PFSK-1 (cell line): ENCODE measurements around the gene AP1M1. TPM values are rescaled to one million over a fixed set of nuclear protein-coding genes. Genes with fewer than 3 reads are reported as not detected.

Experiments
- FOXP2 ChIP-seq: optimal IDR thresholded peaks from 2 replicates; pipeline ENCODE3; 2011; ENCODE audit warnings: borderline replicate concordance, control low read depth, inconsistent platforms; ENCODE audit not compliant: insufficient read depth; ENCODE audit errors: extremely low read length, extremely low read depth
- POLR2AphosphoS5 ChIP-seq: IDR thresholded peaks from 2 replicates; pipeline ENCODE4 v1.6.1; 2012; ENCODE audit warnings: low read depth, mild to moderate bottlenecking, control low read depth, low read length, moderate library complexity
- SIN3A ChIP-seq: IDR thresholded peaks from 2 replicates; pipeline ENCODE4 v1.6.1; 2012; ENCODE audit warnings: mild to moderate bottlenecking, low read length, moderate library complexity, borderline replicate concordance; ENCODE audit not compliant: insufficient read depth
- TAF1 ChIP-seq: IDR thresholded peaks from 2 replicates; pipeline ENCODE4 v1.6.1; 2012; ENCODE audit warnings: low read length, control low read depth, borderline replicate concordance; ENCODE audit not compliant: insufficient read depth
- polyA plus RNA-seq: library from polyadenylated mRNA; unstranded; fragments of >200 nt; gene quantifications from one replicate; pipeline ENCODE4 v1.2.1, GENCODE V29; 2012; ENCODE audit warnings: low read depth, missing spikeins; ENCODE audit not compliant: insufficient read length
- TF ChIP-seq, protein P1 (sequence below), 2 experiments: IDR thresholded peaks; 2 replicates each; pipeline versions ENCODE4 v1.6.1 to v1.8.0; 2011 to 2012; ENCODE audit warnings: low read depth in 2 of 2, low read length in 2 of 2, control low read depth in 1 of 2, inconsistent platforms in 1 of 2, mild to moderate bottlenecking in 1 of 2, moderate library complexity in 1 of 2; ENCODE audit not compliant: insufficient read depth in 1 of 2

Gene AP1M1
- polyA plus RNA-seq, result 110 TPM

DNA sequence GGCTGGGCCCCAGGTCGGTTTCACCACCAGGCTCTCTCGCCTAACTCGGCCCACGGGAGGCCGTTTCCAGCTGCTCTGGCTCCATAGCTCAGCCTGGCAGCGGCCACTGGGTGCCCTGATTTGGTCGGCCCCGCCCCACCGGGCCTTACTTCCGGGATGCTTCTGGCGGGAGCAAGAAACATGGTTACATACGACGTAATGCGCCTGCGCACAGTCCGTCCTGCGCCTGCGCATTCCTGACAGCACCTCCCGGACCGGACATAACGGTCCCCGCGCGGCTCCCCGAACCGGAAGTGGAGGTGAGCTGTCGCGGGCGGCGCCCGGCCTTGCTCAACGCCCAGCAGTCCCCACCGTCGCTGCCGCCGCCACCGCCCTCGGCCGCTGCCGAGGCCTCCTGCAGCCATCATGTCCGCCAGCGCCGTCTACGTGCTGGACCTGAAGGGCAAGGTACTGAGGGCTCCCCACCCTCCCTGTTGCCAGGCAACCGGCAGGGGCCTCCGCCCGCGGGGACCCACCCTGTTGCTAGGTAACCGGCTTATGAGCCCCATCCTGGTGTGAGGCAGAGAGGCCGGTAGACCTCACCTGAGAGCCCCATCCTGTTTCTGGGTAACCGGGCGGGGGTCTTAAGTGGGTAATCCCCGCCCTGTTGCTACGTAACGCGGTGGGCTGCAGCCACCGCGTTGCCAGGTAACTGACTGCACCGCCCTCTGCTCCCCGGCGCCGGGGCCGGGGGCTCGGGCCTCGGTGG, at the start of gene AP1M1:
Gene AP1M1 (plus strand): TSS at position 290 of the 748 bp plus-strand sequence. CDS start 116 bp downstream, at position 406.
- TF ChIP-seq POLR2AphosphoS5, result peak; percentile 70
- TF ChIP-seq, protein P1, sequence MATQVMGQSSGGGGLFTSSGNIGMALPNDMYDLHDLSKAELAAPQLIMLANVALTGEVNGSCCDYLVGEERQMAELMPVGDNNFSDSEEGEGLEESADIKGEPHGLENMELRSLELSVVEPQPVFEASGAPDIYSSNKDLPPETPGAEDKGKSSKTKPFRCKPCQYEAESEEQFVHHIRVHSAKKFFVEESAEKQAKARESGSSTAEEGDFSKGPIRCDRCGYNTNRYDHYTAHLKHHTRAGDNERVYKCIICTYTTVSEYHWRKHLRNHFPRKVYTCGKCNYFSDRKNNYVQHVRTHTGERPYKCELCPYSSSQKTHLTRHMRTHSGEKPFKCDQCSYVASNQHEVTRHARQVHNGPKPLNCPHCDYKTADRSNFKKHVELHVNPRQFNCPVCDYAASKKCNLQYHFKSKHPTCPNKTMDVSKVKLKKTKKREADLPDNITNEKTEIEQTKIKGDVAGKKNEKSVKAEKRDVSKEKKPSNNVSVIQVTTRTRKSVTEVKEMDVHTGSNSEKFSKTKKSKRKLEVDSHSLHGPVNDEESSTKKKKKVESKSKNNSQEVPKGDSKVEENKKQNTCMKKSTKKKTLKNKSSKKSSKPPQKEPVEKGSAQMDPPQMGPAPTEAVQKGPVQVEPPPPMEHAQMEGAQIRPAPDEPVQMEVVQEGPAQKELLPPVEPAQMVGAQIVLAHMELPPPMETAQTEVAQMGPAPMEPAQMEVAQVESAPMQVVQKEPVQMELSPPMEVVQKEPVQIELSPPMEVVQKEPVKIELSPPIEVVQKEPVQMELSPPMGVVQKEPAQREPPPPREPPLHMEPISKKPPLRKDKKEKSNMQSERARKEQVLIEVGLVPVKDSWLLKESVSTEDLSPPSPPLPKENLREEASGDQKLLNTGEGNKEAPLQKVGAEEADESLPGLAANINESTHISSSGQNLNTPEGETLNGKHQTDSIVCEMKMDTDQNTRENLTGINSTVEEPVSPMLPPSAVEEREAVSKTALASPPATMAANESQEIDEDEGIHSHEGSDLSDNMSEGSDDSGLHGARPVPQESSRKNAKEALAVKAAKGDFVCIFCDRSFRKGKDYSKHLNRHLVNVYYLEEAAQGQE (IDR thresholded peaks at IDR 0.05; ENCODE audit: insufficient read depth in 1 of 2, low read depth in 2 of 2, low read length in 2 of 2), result 0 out of 4 replicates have a peak, but pooled peaks of 1 of the 2 experiments have one; percentile 14
- 0 out of 2 replicates have a peak, but pooled peaks have one; percentile 4 for TF ChIP-seq SIN3A
- peak; percentile 25 for TF ChIP-seq FOXP2
- no peak; the same call in 1 of the 2 replicates for TF ChIP-seq TAF1

DNA sequence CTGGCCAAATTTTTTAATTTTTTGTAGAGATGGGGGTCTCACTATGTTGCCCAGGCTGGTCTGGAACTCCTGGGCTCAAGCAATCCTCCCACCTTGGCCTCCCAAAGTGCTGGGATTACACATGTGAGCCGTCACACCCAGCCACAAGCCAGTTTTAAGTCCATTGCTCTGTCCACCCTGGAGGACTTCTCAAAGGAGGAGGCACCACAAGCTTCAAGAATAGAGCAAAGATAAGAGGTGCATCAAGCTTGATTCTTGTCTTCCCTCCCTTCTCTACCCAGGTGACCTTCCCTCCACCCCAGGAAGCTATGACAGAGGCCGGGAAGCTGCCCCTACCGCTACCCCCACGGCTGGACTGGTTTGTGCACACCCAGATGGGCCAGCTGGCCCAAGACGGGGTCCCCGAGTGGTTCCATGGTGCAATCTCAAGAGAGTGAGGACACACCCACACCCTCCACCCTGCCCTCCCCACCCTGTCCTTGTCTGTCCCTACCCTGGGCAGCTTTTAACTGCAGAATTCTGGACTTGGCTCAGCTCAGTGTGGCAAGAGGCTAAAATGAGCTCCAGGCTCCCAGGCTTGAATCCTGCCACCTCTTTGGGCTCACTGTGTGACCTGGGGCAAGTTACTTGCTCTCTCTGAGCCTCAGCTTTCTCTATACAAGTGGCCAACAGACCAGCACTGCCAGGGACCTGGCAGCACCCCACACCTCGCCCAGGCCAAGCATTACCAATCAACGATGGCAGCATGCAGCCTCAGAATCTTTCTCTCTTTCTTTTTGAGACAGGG, 49.1 kb upstream of the AP1M1 start:
- TF ChIP-seq, protein P1 (IDR thresholded peaks at IDR 0.05; ENCODE audit: insufficient read depth in 1 of 2, low read depth in 2 of 2, low read length in 2 of 2), result no peak
- no peak for TF ChIP-seq FOXP2
- TF ChIP-seq POLR2AphosphoS5, result no peak
- TF ChIP-seq TAF1, result no peak
- no peak for TF ChIP-seq SIN3A

DNA sequence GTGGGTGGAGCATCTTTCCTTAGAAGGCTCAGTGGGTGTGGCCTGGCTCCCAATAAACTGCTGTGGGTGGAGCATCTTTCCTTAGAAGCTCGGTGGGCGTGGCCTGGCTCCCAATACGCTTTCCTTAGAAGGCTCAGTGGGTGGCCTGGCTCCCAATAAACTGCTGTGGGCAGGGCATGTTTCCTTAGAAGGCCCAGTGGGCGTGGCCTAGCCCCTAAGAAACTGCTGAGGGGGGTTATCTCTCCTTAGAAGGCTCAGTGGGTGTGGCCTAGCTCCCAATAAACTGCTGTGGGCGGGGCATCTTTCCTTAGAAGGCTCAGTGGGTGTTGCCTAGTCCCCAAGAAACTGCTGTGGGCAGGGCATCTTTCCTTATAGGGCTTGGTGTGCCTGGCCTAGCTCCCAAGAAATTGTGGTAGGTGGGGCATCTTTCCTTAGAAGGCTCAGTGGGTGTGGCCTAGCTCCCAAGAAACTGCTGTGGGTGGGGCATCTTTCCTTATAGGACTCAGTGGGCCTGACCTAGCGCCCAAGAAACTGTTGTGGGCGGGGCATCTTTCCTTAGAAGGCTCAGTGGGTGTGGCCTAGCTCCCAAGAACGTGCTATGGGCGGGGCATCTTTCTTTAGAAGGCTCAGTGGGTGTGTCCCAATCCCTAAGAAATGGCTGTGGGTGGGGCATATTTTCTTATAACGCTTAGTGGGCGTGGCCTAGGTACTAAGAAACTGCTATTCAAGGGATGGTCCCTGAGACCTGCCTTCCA, 44.0 kb upstream of the AP1M1 start:
- TF ChIP-seq FOXP2 (no peak), SIN3A (no peak), POLR2AphosphoS5 (no peak), TAF1 (no peak)
- TF ChIP-seq, protein P1 (IDR thresholded peaks at IDR 0.05; ENCODE audit: insufficient read depth in 1 of 2, low read depth in 2 of 2, low read length in 2 of 2), result no peak

DNA sequence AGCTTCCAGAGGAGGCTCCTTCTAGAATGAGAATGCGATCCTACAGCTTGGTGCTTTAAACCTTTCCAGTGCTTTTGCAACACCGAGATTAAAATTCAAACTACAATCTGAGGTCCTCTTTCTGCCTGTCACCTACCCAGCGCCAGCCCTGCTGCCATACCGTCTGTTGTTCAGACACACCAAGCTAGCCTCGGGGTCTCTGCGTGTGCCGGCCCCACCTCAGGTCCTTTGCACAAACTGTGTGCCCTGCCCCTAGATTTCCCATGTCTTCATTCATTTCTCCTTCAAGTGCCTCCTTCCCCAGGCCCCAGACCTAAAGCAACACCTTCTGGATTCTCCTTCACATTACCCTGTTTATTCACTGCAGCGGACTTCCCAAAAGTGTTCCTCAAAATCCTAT, 43.2 kb upstream of the AP1M1 start:
- no peak for TF ChIP-seq FOXP2
- no peak for TF ChIP-seq TAF1
- TF ChIP-seq SIN3A, result no peak
- TF ChIP-seq POLR2AphosphoS5, result no peak
- TF ChIP-seq, protein P1 (IDR thresholded peaks at IDR 0.05; ENCODE audit: insufficient read depth in 1 of 2, low read depth in 2 of 2, low read length in 2 of 2), result no peak
